ENCODE results near the gene PPP4R3B. TPM values are rescaled to one million over a fixed set of nuclear protein-coding genes. Genes with fewer than 3 reads are reported as not detected.

The PPP4R3B gene
- total and polyA plus RNA-seq, 4 donors = 17.4 to 57.7 (median 30.9) TPM

GRCh38 chr2:55585451-55586080 is 31.9 kb downstream of the PPP4R3B start:
- no peaks in the 10 kb centered on the region for H3K27me3 ChIP-seq (ENCODE audit: control insufficient read depth in 4 of 4, insufficient read depth in 4 of 4, low read length in 3 of 4)
- H3K36me3 ChIP-seq (ENCODE audit: control insufficient read depth in 4 of 4, insufficient read depth in 3 of 4, low read depth in 1 of 4, low read length in 3 of 4) = peaks cover 0 to 33% (median 21%) of the 10 kb centered on the region in 4 donors
- H3K4me3 ChIP-seq (ENCODE audit: low read depth in 1 of 3, low read length in 3 of 3) = no peak overlapping the region
- TF ChIP-seq, protein P1, sequence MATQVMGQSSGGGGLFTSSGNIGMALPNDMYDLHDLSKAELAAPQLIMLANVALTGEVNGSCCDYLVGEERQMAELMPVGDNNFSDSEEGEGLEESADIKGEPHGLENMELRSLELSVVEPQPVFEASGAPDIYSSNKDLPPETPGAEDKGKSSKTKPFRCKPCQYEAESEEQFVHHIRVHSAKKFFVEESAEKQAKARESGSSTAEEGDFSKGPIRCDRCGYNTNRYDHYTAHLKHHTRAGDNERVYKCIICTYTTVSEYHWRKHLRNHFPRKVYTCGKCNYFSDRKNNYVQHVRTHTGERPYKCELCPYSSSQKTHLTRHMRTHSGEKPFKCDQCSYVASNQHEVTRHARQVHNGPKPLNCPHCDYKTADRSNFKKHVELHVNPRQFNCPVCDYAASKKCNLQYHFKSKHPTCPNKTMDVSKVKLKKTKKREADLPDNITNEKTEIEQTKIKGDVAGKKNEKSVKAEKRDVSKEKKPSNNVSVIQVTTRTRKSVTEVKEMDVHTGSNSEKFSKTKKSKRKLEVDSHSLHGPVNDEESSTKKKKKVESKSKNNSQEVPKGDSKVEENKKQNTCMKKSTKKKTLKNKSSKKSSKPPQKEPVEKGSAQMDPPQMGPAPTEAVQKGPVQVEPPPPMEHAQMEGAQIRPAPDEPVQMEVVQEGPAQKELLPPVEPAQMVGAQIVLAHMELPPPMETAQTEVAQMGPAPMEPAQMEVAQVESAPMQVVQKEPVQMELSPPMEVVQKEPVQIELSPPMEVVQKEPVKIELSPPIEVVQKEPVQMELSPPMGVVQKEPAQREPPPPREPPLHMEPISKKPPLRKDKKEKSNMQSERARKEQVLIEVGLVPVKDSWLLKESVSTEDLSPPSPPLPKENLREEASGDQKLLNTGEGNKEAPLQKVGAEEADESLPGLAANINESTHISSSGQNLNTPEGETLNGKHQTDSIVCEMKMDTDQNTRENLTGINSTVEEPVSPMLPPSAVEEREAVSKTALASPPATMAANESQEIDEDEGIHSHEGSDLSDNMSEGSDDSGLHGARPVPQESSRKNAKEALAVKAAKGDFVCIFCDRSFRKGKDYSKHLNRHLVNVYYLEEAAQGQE (IDR thresholded peaks at IDR 0.05) = no peak
- no peak for TF ChIP-seq GABPA (IDR thresholded peaks at IDR 0.05 in 1 of 2, conservative IDR thresholded peaks at IDR 0.05 in 1 of 2)
- no peak for TF ChIP-seq RAD21 (IDR thresholded peaks at IDR 0.05)
- TF ChIP-seq ATF3 (IDR thresholded peaks at IDR 0.05) = no peak
- no peak for TF ChIP-seq FOXA1 (IDR thresholded peaks at IDR 0.05)
- TF ChIP-seq CTCF (IDR thresholded peaks at IDR 0.05; ENCODE audit: low read depth, low read length, missing input control) = no peak
- TF ChIP-seq EGR1 (IDR thresholded peaks at IDR 0.05; ENCODE audit: low read depth in 2 of 2) = no peak
- TF ChIP-seq FOXA2 (IDR thresholded peaks at IDR 0.05) = no peak
- TF ChIP-seq NR2F2 (IDR thresholded peaks at IDR 0.05) = no peak
- no peak overlapping the region for H3K27ac ChIP-seq (ENCODE audit: low read depth in 1 of 2, low read length in 2 of 2)
- H3K9me3 ChIP-seq (ENCODE audit: control insufficient read depth in 4 of 4, low read length in 3 of 4) = no peaks in the 10 kb centered on the region
- DNase-seq (ENCODE audit: low spot score) = no peak
- 87% methylated on average over 2 of the region's 2 CpGs for WGBS
- no peak overlapping the region for H3K9ac ChIP-seq (ENCODE audit: low read depth in 1 of 2, low read length in 2 of 2)
- no peaks in the 10 kb centered on the region for H3K4me1 ChIP-seq (ENCODE audit: control insufficient read depth in 4 of 4, insufficient read depth in 4 of 4, low read length in 3 of 4)

DNA sequence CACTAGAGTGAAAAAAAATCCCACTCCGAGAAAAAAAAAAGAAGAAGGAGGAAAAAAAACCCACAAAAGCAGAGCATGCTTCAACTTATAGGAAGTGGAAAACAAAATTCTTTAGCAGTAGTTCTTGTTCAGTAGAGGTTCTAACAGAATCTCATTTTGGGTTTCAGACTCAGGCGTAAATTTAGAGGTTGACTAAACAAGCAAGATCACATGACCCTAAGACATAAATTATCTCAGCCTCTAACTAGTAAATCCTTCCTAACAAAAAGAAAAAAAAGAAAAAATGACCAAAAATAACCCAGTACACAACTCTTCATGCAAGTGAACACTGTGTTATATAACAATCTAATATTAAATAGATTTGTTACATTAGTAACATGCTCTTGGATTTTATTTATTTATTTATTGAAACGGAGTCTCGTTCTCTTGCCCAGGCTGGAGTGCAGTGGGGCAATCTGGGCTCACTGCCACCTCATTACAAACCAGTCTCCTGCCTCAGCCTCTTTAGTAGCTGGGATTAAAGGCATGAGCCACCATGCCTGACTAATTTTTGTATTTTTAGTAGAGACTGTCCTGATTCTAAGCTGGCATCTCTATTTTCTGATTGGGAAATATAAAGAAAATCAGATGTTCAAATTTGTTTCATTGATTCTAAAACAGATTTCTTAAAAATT is 35.4 kb downstream of the PPP4R3B start:
- peaks cover 0 to 45% (median 33%) of the 10 kb centered on the region in 4 donors for H3K36me3 ChIP-seq (ENCODE audit: control insufficient read depth in 4 of 4, insufficient read depth in 3 of 4, low read depth in 1 of 4, low read length in 3 of 4)
- 70% methylated on average over 4 of the region's 4 CpGs for WGBS
- H3K27ac ChIP-seq (ENCODE audit: low read depth in 1 of 2, low read length in 2 of 2) = peak overlapping the region in 1 of 2 donors; percentile 20
- no peak overlapping the region for H3K9ac ChIP-seq (ENCODE audit: low read depth in 1 of 2, low read length in 2 of 2)
- H3K4me1 ChIP-seq (ENCODE audit: control insufficient read depth in 4 of 4, insufficient read depth in 4 of 4, low read length in 3 of 4) = no peaks in the 10 kb centered on the region
- H3K9me3 ChIP-seq (ENCODE audit: control insufficient read depth in 4 of 4, low read length in 3 of 4) = no peaks in the 10 kb centered on the region
- no peak for DNase-seq (ENCODE audit: low spot score)
- no peaks in the 10 kb centered on the region for H3K27me3 ChIP-seq (ENCODE audit: control insufficient read depth in 4 of 4, insufficient read depth in 4 of 4, low read length in 3 of 4)
- H3K4me3 ChIP-seq (ENCODE audit: low read depth in 1 of 3, low read length in 3 of 3) = no peak overlapping the region
- TF ChIP-seq ZBTB33 (IDR thresholded peaks at IDR 0.05) (no peak), JUND (IDR thresholded peaks at IDR 0.05) (no peak), TAF1 (conservative IDR thresholded peaks at IDR 0.05) (no peak), NR2F2 (IDR thresholded peaks at IDR 0.05) (no peak), HNF4A (conservative IDR thresholded peaks at IDR 0.05) (no peak), EGR1 (IDR thresholded peaks at IDR 0.05; ENCODE audit: low read depth in 2 of 2) (no peak), RAD21 (IDR thresholded peaks at IDR 0.05) (no peak), ATF3 (IDR thresholded peaks at IDR 0.05) (no peak), CTCF (IDR thresholded peaks at IDR 0.05; ENCODE audit: low read depth, low read length, missing input control) (no peak), RXRA (IDR thresholded peaks at IDR 0.05) (no peak)
- TF ChIP-seq, protein P1 (IDR thresholded peaks at IDR 0.05) = no peak
